Omental fat pad (tissue), 4 donors: Measurements from ENCODE around the gene RAB18. TPM values are rescaled to one million over a fixed set of nuclear protein-coding genes. Genes with fewer than 3 reads are reported as not detected.

Source experiments
- ATAC-seq: fragments of 150-250 bp; one replicate; pipeline ENCODE4 v1.9.1; 2016; ENCODE audit warnings: mild to moderate bottlenecking, moderate library complexity; ENCODE audit not compliant: low FRiP score
- DNase-seq: peaks from one replicate; pipeline ENCODE4 v3.0.0-alpha.2; 2019; ENCODE audit warnings: low spot score
- total RNA-seq, 4 donors: library from RNA; depleted of rRNA; stranded (reverse); fragments of >200 nt; gene quantifications; one replicate each; pipeline ENCODE4 v1.1.0, GENCODE V29; 2016
- TF ChIP-seq, protein P1 (sequence below), 3 donors: fragments of 450-650 bp; IDR thresholded peaks; one replicate each; pipeline ENCODE4 v1.5.1; 2016 to 2017; ENCODE audit warnings: antibody characterized with exemption in 3 of 3, mild to moderate bottlenecking in 3 of 3, moderate library complexity in 2 of 3

The RAB18 gene
- total RNA-seq, 4 donors from 2014 or later = 44.4 to 58.8 (median 45.7) TPM

DNA sequence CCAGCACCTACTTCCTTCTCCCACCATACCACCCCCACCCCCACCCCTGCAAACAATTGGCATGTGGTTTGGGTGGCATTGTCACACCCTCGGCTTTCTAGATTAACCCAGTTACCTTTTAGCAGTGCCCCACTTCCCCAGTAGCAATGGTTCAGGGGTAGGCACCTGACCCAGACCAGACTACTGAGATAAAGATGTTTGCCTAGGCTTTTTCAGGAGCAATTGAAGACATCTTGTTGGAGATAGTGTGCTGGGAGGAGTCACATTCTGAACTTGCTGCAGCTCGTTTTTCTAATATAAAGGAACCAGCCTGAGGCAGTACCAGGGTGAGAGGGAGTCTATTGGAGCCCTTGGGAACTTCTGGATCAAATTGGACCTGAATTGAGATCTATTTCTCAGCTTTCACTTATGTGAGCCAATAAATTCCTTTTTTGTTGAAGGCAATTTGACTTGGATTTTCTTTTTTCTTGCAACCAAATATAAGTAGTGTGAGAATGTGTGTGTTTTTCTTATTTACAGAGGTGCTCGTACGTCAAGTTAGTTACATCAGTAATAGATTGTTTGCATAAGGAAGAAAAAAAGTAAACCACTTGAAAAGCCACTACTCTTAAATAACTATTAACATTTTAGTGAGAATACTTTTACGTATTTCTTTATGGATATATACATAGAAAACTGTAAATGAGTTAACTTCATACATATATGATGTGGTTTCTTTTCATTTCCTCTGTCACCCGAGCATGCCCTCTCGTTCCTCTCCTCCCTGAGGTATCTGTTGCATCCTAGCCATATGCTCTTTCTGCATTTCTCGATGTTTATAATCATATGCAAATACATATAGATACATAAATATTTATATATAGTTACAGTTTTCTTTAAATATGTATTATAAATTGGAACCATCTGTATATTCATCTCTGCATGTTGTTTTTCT, 38.0 kb downstream of the RAB18 start:
- DNase-seq (no peak), ATAC-seq (no peak)
- TF ChIP-seq, protein P1, sequence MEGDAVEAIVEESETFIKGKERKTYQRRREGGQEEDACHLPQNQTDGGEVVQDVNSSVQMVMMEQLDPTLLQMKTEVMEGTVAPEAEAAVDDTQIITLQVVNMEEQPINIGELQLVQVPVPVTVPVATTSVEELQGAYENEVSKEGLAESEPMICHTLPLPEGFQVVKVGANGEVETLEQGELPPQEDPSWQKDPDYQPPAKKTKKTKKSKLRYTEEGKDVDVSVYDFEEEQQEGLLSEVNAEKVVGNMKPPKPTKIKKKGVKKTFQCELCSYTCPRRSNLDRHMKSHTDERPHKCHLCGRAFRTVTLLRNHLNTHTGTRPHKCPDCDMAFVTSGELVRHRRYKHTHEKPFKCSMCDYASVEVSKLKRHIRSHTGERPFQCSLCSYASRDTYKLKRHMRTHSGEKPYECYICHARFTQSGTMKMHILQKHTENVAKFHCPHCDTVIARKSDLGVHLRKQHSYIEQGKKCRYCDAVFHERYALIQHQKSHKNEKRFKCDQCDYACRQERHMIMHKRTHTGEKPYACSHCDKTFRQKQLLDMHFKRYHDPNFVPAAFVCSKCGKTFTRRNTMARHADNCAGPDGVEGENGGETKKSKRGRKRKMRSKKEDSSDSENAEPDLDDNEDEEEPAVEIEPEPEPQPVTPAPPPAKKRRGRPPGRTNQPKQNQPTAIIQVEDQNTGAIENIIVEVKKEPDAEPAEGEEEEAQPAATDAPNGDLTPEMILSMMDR (IDR thresholded peaks at IDR 0.05) = no peak

DNA sequence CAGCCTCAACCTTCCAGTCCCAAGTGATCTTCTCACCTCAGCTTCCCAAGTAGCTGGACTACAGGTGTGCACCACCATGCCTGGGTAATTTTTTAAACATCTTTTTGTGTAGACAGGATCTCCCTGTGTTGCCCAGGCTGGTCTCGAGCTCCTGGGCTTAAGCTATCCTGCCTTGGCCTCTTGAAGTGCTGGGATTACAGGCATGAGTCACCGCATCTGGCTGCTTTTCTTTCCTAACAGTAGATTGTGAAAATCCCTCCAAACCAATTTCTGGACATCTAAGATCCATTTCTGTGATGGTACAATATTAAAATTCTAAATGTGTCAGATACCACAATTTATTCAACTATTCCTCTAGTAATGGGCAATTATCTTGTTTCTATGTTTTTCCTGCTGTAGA, 38.7 kb downstream of the RAB18 start:
- TF ChIP-seq, protein P1 (IDR thresholded peaks at IDR 0.05) = no peak
- peak; percentile 54 for ATAC-seq
- no peak for DNase-seq

- TF ChIP-seq, protein P1 (IDR thresholded peaks at IDR 0.05) = no peak
- DNase-seq = no peak
- no peak for ATAC-seq
Measured at GRCh38 chr10:27547047-27547446, 42.9 kb downstream of the RAB18 start.

DNA sequence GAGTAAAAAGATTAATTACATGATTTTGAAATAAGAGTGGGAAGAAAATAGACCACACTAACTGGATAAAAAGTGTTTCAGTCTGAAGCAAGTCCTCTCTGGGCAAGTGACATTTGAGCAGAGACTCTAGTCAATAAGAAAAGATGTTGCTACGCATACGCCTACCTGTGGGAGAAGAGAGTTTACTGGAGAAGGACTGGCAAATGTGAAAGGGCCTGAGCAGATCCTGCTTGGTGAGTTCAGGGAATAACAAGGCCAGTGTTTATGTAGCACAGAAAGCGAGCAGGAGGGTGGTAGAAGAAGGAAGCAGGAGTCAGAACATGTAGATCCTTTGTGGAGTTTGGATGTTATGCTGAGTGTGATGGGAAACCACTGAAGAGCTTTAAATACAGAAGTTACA, 43.4 kb downstream of the RAB18 start:
- TF ChIP-seq, protein P1 (IDR thresholded peaks at IDR 0.05) = no peak
- ATAC-seq = no peak

DNA sequence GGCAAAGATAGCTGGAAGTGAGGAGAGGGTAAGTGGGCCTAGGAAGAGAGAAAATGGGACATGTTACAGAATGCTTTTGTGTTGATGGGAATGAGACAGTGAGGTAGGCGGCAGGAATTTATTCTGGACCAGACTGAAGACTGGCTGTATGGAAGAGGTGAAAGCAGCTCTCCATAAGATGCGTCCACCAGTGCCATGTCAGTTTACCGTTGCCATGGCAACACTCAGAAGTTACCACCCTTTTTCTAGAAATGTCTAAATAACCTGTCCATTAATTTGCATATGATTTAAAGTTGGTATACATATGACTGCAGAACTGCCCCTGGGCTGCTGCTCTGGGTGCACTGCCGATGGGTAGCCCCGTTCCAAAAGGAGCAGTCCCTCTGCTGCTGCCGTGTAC, 46.7 kb downstream of the RAB18 start:
- no peak for ATAC-seq
- TF ChIP-seq, protein P1 (IDR thresholded peaks at IDR 0.05) = no peak
- no peak for DNase-seq

More for the DNA sequence above, 43.4 kb downstream of the RAB18 start:
- no peak for DNase-seq

- TF ChIP-seq, protein P1 (IDR thresholded peaks at IDR 0.05) = no peak
- ATAC-seq = no peak
- no peak for DNase-seq
Measured at GRCh38 chr10:27558612-27559020, 54.5 kb downstream of the RAB18 start.

- ATAC-seq (no peak), DNase-seq (no peak)
- TF ChIP-seq, protein P1 (IDR thresholded peaks at IDR 0.05) = no peak
Measured at GRCh38 chr10:27561334-27561733, 57.2 kb downstream of the RAB18 start.
